ENCODE results near the gene RSPH10B. TPM values are rescaled to one million over a fixed set of nuclear protein-coding genes. Genes with fewer than 3 reads are reported as not detected.
"Not testable (repeated sequence)": the region's sequence is repeated elsewhere in the genome, so short reads cannot be mapped to it uniquely, and the experiment has no call there.

Gene RSPH10B
- total and polyA plus RNA-seq, 2 donors (not counting 1 experiment from before 2014, with no cell fraction given) = 0.07 to 0.20 TPM

- H3K27me3 ChIP-seq (replicated peaks in 1 of 4; ENCODE audit: control extremely low read depth in 1 of 4, control insufficient read depth in 3 of 4, insufficient read depth in 4 of 4, low read length in 3 of 4); H4K20me1 ChIP-seq (ENCODE audit: control insufficient read depth, insufficient read depth, low read length, poor library complexity, severe bottlenecking); intact Hi-C loops (cut with micrococcal nuclease); H3K9me3 ChIP-seq (ENCODE audit: control extremely low read depth in 1 of 3, control insufficient read depth in 2 of 3, insufficient read depth in 1 of 3, low read length in 2 of 3); H3K4me2 ChIP-seq (replicated peaks; ENCODE audit: low read depth, low read length, poor library complexity, severe bottlenecking); H3K4me1 ChIP-seq (ENCODE audit: control insufficient read depth in 2 of 2, insufficient read depth in 2 of 2, low read length in 2 of 2); H3K36me3 ChIP-seq (replicated peaks in 1 of 2; ENCODE audit: control extremely low read depth in 1 of 2, control insufficient read depth in 1 of 2, extremely low read depth in 1 of 2, insufficient read depth in 2 of 2, low read length in 1 of 2); H3K4me3 Mint-ChIP-seq; ATAC-seq (ENCODE audit: low read depth); H3K9me3 Mint-ChIP-seq (ENCODE audit: insufficient read depth); H3K4me1 Mint-ChIP-seq; POLR2A ChIA-PET; DNase-seq; H2AFZ ChIP-seq (ENCODE audit: insufficient read depth, low read depth, low read length, poor library complexity, severe bottlenecking); H3K79me2 ChIP-seq (ENCODE audit: control insufficient read depth, insufficient read depth, low read length); H3K27me3 Mint-ChIP-seq; H3K27ac ChIP-seq (ENCODE audit: low read length in 2 of 2); H3K27ac Mint-ChIP-seq; H3K9ac ChIP-seq (ENCODE audit: low read length); H3K4me3 ChIP-seq (ENCODE audit: control extremely low read depth in 1 of 5, extremely low read depth in 1 of 5, insufficient read depth in 1 of 5, low read depth in 2 of 5, low read length in 4 of 5); CTCF ChIA-PET: not testable (repeated sequence)
- no CpG with 5 or more reads among the region's 13 CpGs for WGBS (ENCODE audit: insufficient coverage)
Measured at GRCh38 chr7:5926263-5926870, 44.1 kb downstream of the RSPH10B start.

DNA sequence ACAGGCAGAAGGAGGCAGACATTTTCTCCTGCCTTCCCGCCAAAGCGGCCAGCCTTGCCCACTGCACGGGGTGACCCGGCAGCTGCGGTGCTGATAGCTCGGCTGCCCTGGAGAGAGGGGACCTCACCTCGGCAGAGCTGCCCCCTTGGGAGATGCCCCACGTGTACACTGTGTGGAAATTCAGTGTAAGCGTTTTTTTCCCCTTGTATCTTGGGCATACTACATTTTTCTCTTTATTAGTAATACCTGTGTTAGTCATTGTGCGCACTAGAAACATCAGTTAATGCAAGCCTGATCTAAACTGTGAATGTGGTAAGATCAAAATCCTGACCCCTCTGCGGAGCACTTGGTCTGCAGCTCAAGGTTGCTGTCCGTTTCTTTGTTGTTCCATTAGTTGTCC, 45.9 kb downstream of the RSPH10B start:
- H3K27me3 ChIP-seq (replicated peaks in 1 of 4; ENCODE audit: control extremely low read depth in 1 of 4, control insufficient read depth in 3 of 4, insufficient read depth in 4 of 4, low read length in 3 of 4); CTCF ChIA-PET; H4K20me1 ChIP-seq (ENCODE audit: control insufficient read depth, insufficient read depth, low read length, poor library complexity, severe bottlenecking); H3K9me3 Mint-ChIP-seq (ENCODE audit: insufficient read depth); DNase-seq; H3K4me1 ChIP-seq (ENCODE audit: control insufficient read depth in 2 of 2, insufficient read depth in 2 of 2, low read length in 2 of 2); H3K4me1 Mint-ChIP-seq; H3K27ac Mint-ChIP-seq; H3K36me3 ChIP-seq (replicated peaks in 1 of 2; ENCODE audit: control extremely low read depth in 1 of 2, control insufficient read depth in 1 of 2, extremely low read depth in 1 of 2, insufficient read depth in 2 of 2, low read length in 1 of 2); H3K4me2 ChIP-seq (replicated peaks; ENCODE audit: low read depth, low read length, poor library complexity, severe bottlenecking); H3K27me3 Mint-ChIP-seq; H3K9ac ChIP-seq (ENCODE audit: low read length); POLR2A ChIA-PET; H3K9me3 ChIP-seq (ENCODE audit: control extremely low read depth in 1 of 3, control insufficient read depth in 2 of 3, insufficient read depth in 1 of 3, low read length in 2 of 3); H3K4me3 Mint-ChIP-seq; H3K4me3 ChIP-seq (ENCODE audit: control extremely low read depth in 1 of 5, extremely low read depth in 1 of 5, insufficient read depth in 1 of 5, low read depth in 2 of 5, low read length in 4 of 5); intact Hi-C loops (cut with micrococcal nuclease); H2AFZ ChIP-seq (ENCODE audit: insufficient read depth, low read depth, low read length, poor library complexity, severe bottlenecking); ATAC-seq (ENCODE audit: low read depth); H3K27ac ChIP-seq (ENCODE audit: low read length in 2 of 2); H3K79me2 ChIP-seq (ENCODE audit: control insufficient read depth, insufficient read depth, low read length): not testable (repeated sequence)
- no CpG with 5 or more reads among the region's 12 CpGs for WGBS (ENCODE audit: insufficient coverage)

DNA sequence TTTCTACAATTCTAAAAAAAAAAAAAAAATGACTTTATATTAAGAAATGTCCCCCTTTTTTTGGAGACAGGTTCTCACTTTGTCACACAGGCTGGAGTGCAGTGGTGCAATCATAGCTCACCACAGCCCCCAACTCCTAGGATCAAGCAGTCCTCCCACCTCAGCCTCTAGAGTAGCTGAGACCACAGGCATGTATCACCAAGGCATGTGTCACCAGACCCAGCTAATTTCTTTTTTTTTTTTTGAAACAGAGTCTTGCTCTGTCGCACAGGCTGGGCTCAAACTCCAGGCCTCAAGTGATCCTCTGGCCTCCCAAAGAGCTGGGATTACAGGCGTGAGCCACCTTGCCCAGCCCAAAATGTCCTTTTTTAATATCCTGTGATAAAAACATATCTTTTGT, 46.3 kb downstream of the RSPH10B start:
- H3K9me3 ChIP-seq (ENCODE audit: control extremely low read depth in 1 of 3, control insufficient read depth in 2 of 3, insufficient read depth in 1 of 3, low read length in 2 of 3); H3K27ac Mint-ChIP-seq; H2AFZ ChIP-seq (ENCODE audit: insufficient read depth, low read depth, low read length, poor library complexity, severe bottlenecking); H3K4me3 Mint-ChIP-seq; H4K20me1 ChIP-seq (ENCODE audit: control insufficient read depth, insufficient read depth, low read length, poor library complexity, severe bottlenecking); H3K4me3 ChIP-seq (ENCODE audit: control extremely low read depth in 1 of 5, extremely low read depth in 1 of 5, insufficient read depth in 1 of 5, low read depth in 2 of 5, low read length in 4 of 5); intact Hi-C loops (cut with micrococcal nuclease); H3K79me2 ChIP-seq (ENCODE audit: control insufficient read depth, insufficient read depth, low read length); H3K36me3 ChIP-seq (replicated peaks in 1 of 2; ENCODE audit: control extremely low read depth in 1 of 2, control insufficient read depth in 1 of 2, extremely low read depth in 1 of 2, insufficient read depth in 2 of 2, low read length in 1 of 2); H3K27ac ChIP-seq (ENCODE audit: low read length in 2 of 2); DNase-seq; H3K9ac ChIP-seq (ENCODE audit: low read length); H3K4me1 ChIP-seq (ENCODE audit: control insufficient read depth in 2 of 2, insufficient read depth in 2 of 2, low read length in 2 of 2); POLR2A ChIA-PET; CTCF ChIA-PET; ATAC-seq (ENCODE audit: low read depth); H3K4me1 Mint-ChIP-seq; H3K27me3 ChIP-seq (replicated peaks in 1 of 4; ENCODE audit: control extremely low read depth in 1 of 4, control insufficient read depth in 3 of 4, insufficient read depth in 4 of 4, low read length in 3 of 4); H3K27me3 Mint-ChIP-seq; H3K4me2 ChIP-seq (replicated peaks; ENCODE audit: low read depth, low read length, poor library complexity, severe bottlenecking); H3K9me3 Mint-ChIP-seq (ENCODE audit: insufficient read depth): not testable (repeated sequence)
- no CpG with 5 or more reads among the region's 2 CpGs for WGBS (ENCODE audit: insufficient coverage)

DNA sequence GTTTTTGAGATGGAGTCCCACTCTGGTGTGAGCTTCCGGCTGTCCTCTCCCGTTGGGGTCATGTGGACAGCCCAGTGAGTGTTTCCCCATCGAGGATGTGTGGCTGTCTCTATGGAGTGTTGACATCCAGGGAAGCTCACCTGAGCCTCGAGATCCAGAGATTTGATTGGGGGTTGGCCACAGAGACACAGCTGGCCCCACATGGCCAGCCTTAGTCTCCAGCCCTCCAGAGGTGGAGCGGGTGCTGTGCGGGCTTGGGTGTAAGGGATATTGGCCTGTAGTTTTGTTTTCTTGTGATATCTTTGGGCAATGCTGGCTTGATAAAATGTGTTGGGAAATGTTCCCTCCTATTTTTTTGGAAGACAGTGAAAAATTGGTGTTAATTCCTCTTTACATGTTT, 54.0 kb downstream of the RSPH10B start:
- not testable (repeated sequence) for H3K27ac Mint-ChIP-seq; H4K20me1 ChIP-seq (ENCODE audit: control insufficient read depth, insufficient read depth, low read length, poor library complexity, severe bottlenecking); H3K4me3 Mint-ChIP-seq

More for the DNA sequence above, 54.0 kb downstream of the RSPH10B start:
- H3K4me3 ChIP-seq (ENCODE audit: control extremely low read depth in 1 of 5, extremely low read depth in 1 of 5, insufficient read depth in 1 of 5, low read depth in 2 of 5, low read length in 4 of 5); intact Hi-C loops (cut with micrococcal nuclease); H3K27me3 ChIP-seq (replicated peaks in 1 of 4; ENCODE audit: control extremely low read depth in 1 of 4, control insufficient read depth in 3 of 4, insufficient read depth in 4 of 4, low read length in 3 of 4); DNase-seq; H2AFZ ChIP-seq (ENCODE audit: insufficient read depth, low read depth, low read length, poor library complexity, severe bottlenecking); H3K27ac ChIP-seq (ENCODE audit: low read length in 2 of 2); H3K27me3 Mint-ChIP-seq; H3K4me1 Mint-ChIP-seq; ATAC-seq (ENCODE audit: low read depth); H3K9ac ChIP-seq (ENCODE audit: low read length); H3K4me1 ChIP-seq (ENCODE audit: control insufficient read depth in 2 of 2, insufficient read depth in 2 of 2, low read length in 2 of 2); POLR2A ChIA-PET; H3K9me3 ChIP-seq (ENCODE audit: control extremely low read depth in 1 of 3, control insufficient read depth in 2 of 3, insufficient read depth in 1 of 3, low read length in 2 of 3); H3K79me2 ChIP-seq (ENCODE audit: control insufficient read depth, insufficient read depth, low read length); H3K9me3 Mint-ChIP-seq (ENCODE audit: insufficient read depth); H3K4me2 ChIP-seq (replicated peaks; ENCODE audit: low read depth, low read length, poor library complexity, severe bottlenecking); H3K36me3 ChIP-seq (replicated peaks in 1 of 2; ENCODE audit: control extremely low read depth in 1 of 2, control insufficient read depth in 1 of 2, extremely low read depth in 1 of 2, insufficient read depth in 2 of 2, low read length in 1 of 2); CTCF ChIA-PET: not testable (repeated sequence)
- WGBS (ENCODE audit: insufficient coverage) = no CpG with 5 or more reads among the region's 6 CpGs

All from B cell (primary cell).